ENCODE data around the gene C12orf56.
A peak's percentile ranks its signal among the peaks of the same experiment; 100 is the strongest.

Gene C12orf56

DNA sequence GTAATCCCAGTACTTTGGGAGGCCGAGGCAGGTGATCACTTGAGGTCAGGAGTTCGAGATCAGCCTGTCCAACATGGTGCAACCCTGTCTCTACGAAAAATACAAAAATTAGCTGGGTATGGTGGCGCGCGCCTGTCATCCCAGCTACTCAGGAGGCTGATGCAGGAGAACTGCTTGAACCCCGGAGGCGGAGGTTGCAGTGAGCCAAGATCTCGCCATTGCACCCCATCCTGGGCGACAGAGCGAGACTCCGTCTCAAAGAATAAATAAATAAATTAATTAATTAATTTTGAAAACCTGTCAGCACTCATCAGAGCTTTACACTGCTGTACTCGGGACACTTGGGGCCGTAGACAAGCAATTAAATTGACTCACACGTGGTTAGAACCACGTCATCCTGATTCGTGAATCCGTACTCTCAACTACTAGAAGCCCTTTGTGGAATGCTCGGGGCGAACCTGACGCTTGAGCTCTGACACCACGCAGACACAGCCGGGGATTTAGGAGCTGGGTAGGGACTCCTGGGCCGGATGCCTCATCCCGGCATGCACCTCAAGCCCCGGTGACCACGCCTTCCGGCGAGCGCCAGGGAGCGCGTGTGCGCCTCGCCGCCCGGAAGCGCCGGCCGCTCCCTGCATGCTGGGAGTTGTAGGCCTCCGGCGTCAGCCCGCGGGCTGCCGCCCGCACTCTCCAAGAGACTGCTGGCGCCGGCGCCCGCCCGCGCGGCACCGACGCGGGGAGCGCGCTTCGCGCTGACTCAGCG lies 13.3 kb upstream of the C12orf56 start, which contains the start of gene XPOT:
Gene XPOT (plus strand): TSS at position 686 of the 763 bp plus-strand sequence. CDS start 5,644 bp downstream, outside the sequence.
- no peak for TF ChIP-seq EP300 (IDR thresholded peaks at IDR 0.05; ENCODE audit: borderline replicate concordance)
- TF ChIP-seq, protein P1, sequence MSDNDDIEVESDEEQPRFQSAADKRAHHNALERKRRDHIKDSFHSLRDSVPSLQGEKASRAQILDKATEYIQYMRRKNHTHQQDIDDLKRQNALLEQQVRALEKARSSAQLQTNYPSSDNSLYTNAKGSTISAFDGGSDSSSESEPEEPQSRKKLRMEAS (IDR thresholded peaks at IDR 0.05), result peak; percentile 58; the same call in 1 of the 2 replicates
- no peak for TF ChIP-seq CEBPB (IDR thresholded peaks at IDR 0.05)
- no peak; the same call in 1 of the 2 replicates for TF ChIP-seq TCF12 (IDR thresholded peaks at IDR 0.05; ENCODE audit: low read depth)
- no peak for TF ChIP-seq EGR1 (IDR thresholded peaks at IDR 0.05)
- peak; percentile 75; the same call in 1 of the 2 replicates for TF ChIP-seq TAF1 (IDR thresholded peaks at IDR 0.05; ENCODE audit: low read depth)
- peak; percentile 42; the same call in 1 of the 2 replicates for TF ChIP-seq CREB1 (IDR thresholded peaks at IDR 0.05; ENCODE audit: low read depth)
- peak; percentile 7; the same call in 1 of the 2 replicates for TF ChIP-seq FOXM1 (IDR thresholded peaks at IDR 0.05; ENCODE audit: borderline replicate concordance, low read depth)
- peak; percentile 19; the same call in 1 of the 2 replicates for TF ChIP-seq NFIC (IDR thresholded peaks at IDR 0.05)
- TF ChIP-seq ZBTB7A (IDR thresholded peaks at IDR 0.05; ENCODE audit: low read depth), result no peak
- TF ChIP-seq, protein P2, sequence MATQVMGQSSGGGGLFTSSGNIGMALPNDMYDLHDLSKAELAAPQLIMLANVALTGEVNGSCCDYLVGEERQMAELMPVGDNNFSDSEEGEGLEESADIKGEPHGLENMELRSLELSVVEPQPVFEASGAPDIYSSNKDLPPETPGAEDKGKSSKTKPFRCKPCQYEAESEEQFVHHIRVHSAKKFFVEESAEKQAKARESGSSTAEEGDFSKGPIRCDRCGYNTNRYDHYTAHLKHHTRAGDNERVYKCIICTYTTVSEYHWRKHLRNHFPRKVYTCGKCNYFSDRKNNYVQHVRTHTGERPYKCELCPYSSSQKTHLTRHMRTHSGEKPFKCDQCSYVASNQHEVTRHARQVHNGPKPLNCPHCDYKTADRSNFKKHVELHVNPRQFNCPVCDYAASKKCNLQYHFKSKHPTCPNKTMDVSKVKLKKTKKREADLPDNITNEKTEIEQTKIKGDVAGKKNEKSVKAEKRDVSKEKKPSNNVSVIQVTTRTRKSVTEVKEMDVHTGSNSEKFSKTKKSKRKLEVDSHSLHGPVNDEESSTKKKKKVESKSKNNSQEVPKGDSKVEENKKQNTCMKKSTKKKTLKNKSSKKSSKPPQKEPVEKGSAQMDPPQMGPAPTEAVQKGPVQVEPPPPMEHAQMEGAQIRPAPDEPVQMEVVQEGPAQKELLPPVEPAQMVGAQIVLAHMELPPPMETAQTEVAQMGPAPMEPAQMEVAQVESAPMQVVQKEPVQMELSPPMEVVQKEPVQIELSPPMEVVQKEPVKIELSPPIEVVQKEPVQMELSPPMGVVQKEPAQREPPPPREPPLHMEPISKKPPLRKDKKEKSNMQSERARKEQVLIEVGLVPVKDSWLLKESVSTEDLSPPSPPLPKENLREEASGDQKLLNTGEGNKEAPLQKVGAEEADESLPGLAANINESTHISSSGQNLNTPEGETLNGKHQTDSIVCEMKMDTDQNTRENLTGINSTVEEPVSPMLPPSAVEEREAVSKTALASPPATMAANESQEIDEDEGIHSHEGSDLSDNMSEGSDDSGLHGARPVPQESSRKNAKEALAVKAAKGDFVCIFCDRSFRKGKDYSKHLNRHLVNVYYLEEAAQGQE (IDR thresholded peaks at IDR 0.05; ENCODE audit: low read depth), result no peak
- peak; percentile 68 for TF ChIP-seq YY1 (IDR thresholded peaks at IDR 0.05; ENCODE audit: low read depth)
- no peak for TF ChIP-seq RAD21 (IDR thresholded peaks at IDR 0.05; ENCODE audit: low read depth)
- peak; percentile 29; the same call in 1 of the 2 replicates for TF ChIP-seq TEAD4 (IDR thresholded peaks at IDR 0.05)
- TF ChIP-seq, protein P3, sequence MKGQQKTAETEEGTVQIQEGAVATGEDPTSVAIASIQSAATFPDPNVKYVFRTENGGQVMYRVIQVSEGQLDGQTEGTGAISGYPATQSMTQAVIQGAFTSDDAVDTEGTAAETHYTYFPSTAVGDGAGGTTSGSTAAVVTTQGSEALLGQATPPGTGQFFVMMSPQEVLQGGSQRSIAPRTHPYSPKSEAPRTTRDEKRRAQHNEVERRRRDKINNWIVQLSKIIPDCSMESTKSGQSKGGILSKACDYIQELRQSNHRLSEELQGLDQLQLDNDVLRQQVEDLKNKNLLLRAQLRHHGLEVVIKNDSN (IDR thresholded peaks at IDR 0.05), result peak; percentile 67

DNA sequence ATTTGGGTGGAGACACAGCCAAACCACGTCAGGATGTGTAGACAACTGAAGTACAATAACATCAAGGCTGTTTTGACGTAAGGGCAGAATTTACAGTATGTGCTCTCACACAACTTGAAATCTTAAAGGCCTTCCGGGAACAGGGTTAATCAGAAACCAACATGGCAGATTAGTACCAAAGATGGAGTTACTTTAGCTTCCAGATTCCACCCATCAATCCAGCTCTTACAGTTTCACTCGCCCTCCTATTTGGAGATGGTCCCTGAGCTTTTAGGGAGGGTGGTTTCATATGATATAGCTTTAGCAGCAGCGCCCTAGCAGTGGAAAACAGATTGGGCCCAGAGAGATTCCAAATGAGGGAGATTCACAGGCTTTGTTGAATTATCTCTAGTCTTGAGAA lies 11.6 kb upstream of the C12orf56 start:
- TF ChIP-seq TCF12 (IDR thresholded peaks at IDR 0.05; ENCODE audit: low read depth) (no peak), EGR1 (IDR thresholded peaks at IDR 0.05) (no peak), TAF1 (IDR thresholded peaks at IDR 0.05; ENCODE audit: low read depth) (no peak), NFIC (IDR thresholded peaks at IDR 0.05) (no peak), ZBTB7A (IDR thresholded peaks at IDR 0.05; ENCODE audit: low read depth) (no peak), TEAD4 (IDR thresholded peaks at IDR 0.05) (no peak), FOXM1 (IDR thresholded peaks at IDR 0.05; ENCODE audit: borderline replicate concordance, low read depth) (no peak), RAD21 (IDR thresholded peaks at IDR 0.05; ENCODE audit: low read depth) (no peak), CREB1 (IDR thresholded peaks at IDR 0.05; ENCODE audit: low read depth) (no peak), CEBPB (IDR thresholded peaks at IDR 0.05) (no peak), EP300 (IDR thresholded peaks at IDR 0.05; ENCODE audit: borderline replicate concordance) (no peak), YY1 (IDR thresholded peaks at IDR 0.05; ENCODE audit: low read depth) (no peak)
- TF ChIP-seq, protein P1 (IDR thresholded peaks at IDR 0.05), result no peak
- TF ChIP-seq, protein P2 (IDR thresholded peaks at IDR 0.05; ENCODE audit: low read depth), result no peak
- TF ChIP-seq, protein P3 (IDR thresholded peaks at IDR 0.05), result no peak

DNA sequence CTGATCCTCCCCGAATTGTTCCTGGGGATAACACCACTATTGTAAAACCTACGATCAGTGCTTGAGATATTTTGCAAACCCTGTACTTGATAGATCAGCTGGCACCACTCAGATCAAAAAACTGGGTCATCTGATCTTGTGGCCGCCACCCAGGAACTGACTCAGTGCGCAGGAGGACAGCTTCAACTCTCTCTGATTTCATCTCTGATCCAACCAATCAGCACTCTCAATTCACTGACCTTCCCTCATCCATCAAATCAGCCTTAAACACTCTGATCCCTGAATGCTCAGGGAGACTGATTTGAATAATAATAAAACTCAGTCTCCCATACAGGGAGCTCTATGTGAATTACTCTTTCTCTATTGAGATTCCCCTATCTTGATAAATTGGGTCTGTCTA lies 9.5 kb upstream of the C12orf56 start:
- TF ChIP-seq EGR1 (IDR thresholded peaks at IDR 0.05) (no peak), TCF12 (IDR thresholded peaks at IDR 0.05; ENCODE audit: low read depth) (no peak), FOXM1 (IDR thresholded peaks at IDR 0.05; ENCODE audit: borderline replicate concordance, low read depth) (no peak), CREB1 (IDR thresholded peaks at IDR 0.05; ENCODE audit: low read depth) (no peak), YY1 (IDR thresholded peaks at IDR 0.05; ENCODE audit: low read depth) (no peak), ZBTB7A (IDR thresholded peaks at IDR 0.05; ENCODE audit: low read depth) (no peak), TAF1 (IDR thresholded peaks at IDR 0.05; ENCODE audit: low read depth) (no peak), EP300 (IDR thresholded peaks at IDR 0.05; ENCODE audit: borderline replicate concordance) (no peak), NFIC (IDR thresholded peaks at IDR 0.05) (no peak), TEAD4 (IDR thresholded peaks at IDR 0.05) (no peak), RAD21 (IDR thresholded peaks at IDR 0.05; ENCODE audit: low read depth) (no peak), CEBPB (IDR thresholded peaks at IDR 0.05) (no peak)
- TF ChIP-seq, protein P1 (IDR thresholded peaks at IDR 0.05), result no peak
- TF ChIP-seq, protein P3 (IDR thresholded peaks at IDR 0.05), result no peak
- TF ChIP-seq, protein P2 (IDR thresholded peaks at IDR 0.05; ENCODE audit: low read depth), result no peak
